Neural cell (in vitro differentiated cells): ENCODE results near the gene KIF18B.

Experiments used
- EP300 ChIP-seq: fragments of 450-650 bp; conservative IDR thresholded peaks from 2 replicates; pipeline ENCODE4 v1.6.1; 2014; ENCODE audit warnings: antibody characterized with exemption, mild to moderate bottlenecking, moderate library complexity; ENCODE audit not compliant: poor library complexity, severe bottlenecking
- EZH2 ChIP-seq: fragments of 200-600, 300-800 bp; shearing (Covaris generic), sonication (generic); IDR thresholded peaks from 2 replicates; pipeline ENCODE4 v1.6.1; 2014; ENCODE audit warnings: antibody characterized with exemption, low read length, borderline replicate concordance, mild to moderate bottlenecking; ENCODE audit not compliant: insufficient read depth, poor library complexity, severe bottlenecking
- MXI1 ChIP-seq: fragments of 450-650 bp; conservative IDR thresholded peaks from 2 replicates; pipeline ENCODE4 v1.6.1; 2014; ENCODE audit warnings: antibody characterized with exemption, mild to moderate bottlenecking; ENCODE audit not compliant: poor library complexity, severe bottlenecking
- POLR2AphosphoS5 ChIP-seq: IDR thresholded peaks from 2 replicates; pipeline ENCODE4 v1.6.1; 2012
- RAD21 ChIP-seq: fragments of 450-650 bp; conservative IDR thresholded peaks from 2 replicates; pipeline ENCODE4 v1.6.1; 2014; ENCODE audit warnings: antibody characterized with exemption, mild to moderate bottlenecking, moderate library complexity
- REST ChIP-seq: IDR thresholded peaks from 2 replicates; pipeline ENCODE4 v1.6.1; 2012; ENCODE audit warnings: borderline replicate concordance
- SMC3 ChIP-seq: fragments of 450-650 bp; conservative IDR thresholded peaks from 2 replicates; pipeline ENCODE4 v1.6.1; 2014; ENCODE audit warnings: antibody characterized with exemption, mild to moderate bottlenecking, moderate library complexity; ENCODE audit not compliant: poor library complexity
- TAF1 ChIP-seq: IDR thresholded peaks from 2 replicates; pipeline ENCODE4 v1.6.1; 2012; ENCODE audit warnings: low read depth
- TF ChIP-seq, protein P1 (sequence below): fragments of 450-650 bp; IDR thresholded peaks from 2 replicates; pipeline ENCODE4 v1.5.1; 2014; ENCODE audit warnings: antibody characterized with exemption, mild to moderate bottlenecking, moderate library complexity; ENCODE audit not compliant: poor library complexity, severe bottlenecking

- TF ChIP-seq, protein P1, sequence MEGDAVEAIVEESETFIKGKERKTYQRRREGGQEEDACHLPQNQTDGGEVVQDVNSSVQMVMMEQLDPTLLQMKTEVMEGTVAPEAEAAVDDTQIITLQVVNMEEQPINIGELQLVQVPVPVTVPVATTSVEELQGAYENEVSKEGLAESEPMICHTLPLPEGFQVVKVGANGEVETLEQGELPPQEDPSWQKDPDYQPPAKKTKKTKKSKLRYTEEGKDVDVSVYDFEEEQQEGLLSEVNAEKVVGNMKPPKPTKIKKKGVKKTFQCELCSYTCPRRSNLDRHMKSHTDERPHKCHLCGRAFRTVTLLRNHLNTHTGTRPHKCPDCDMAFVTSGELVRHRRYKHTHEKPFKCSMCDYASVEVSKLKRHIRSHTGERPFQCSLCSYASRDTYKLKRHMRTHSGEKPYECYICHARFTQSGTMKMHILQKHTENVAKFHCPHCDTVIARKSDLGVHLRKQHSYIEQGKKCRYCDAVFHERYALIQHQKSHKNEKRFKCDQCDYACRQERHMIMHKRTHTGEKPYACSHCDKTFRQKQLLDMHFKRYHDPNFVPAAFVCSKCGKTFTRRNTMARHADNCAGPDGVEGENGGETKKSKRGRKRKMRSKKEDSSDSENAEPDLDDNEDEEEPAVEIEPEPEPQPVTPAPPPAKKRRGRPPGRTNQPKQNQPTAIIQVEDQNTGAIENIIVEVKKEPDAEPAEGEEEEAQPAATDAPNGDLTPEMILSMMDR: no peak
- TF ChIP-seq REST (no peak), POLR2AphosphoS5 (no peak), TAF1 (no peak), EP300 (no peak), RAD21 (no peak), EZH2 (no peak), SMC3 (no peak), MXI1 (no peak)
Measured at GRCh38 chr17:44910231-44911106, 37.1 kb downstream of the KIF18B start.
